Neutrophil (primary cell): Measurements from ENCODE around the gene SLC25A39.
"Not testable (repeated sequence)": the region's sequence is repeated elsewhere in the genome, so short reads cannot be mapped to it uniquely, and the experiment has no call there.

ENCODE experiments used
- H3K27ac ChIP-seq: fragments of 200-600 bp; sonication (generic); 2 replicates; pipeline ENCODE4 v1.5.1; 2016; ENCODE audit warnings: mild to moderate bottlenecking, moderate library complexity
- H3K27me3 ChIP-seq: fragments of 200-600 bp; sonication (generic); 2 replicates; pipeline ENCODE4 v1.6.0; 2016; ENCODE audit warnings: mild to moderate bottlenecking
- H3K36me3 ChIP-seq: fragments of 200-600 bp; sonication (generic); 2 replicates; pipeline ENCODE4 v1.5.1; 2017
- H3K4me1 ChIP-seq, 2 experiments: fragments of 200-600 bp in 1 of 2; sonication (generic) in 1 of 2; 1 replicate in 1 of 2; 2 replicates in 1 of 2; pipeline versions ENCODE4 v1.5.1 to v1.6.1; 2013 to 2016; ENCODE audit warnings: low read depth in 1 of 2, low read length in 1 of 2, mild to moderate bottlenecking in 1 of 2, moderate library complexity in 1 of 2; ENCODE audit not compliant: control insufficient read depth in 1 of 2, insufficient read depth in 1 of 2
- H3K4me3 ChIP-seq, 2 experiments: fragments of 200-600 bp in 1 of 2; sonication (generic) in 1 of 2; 1 replicate in 1 of 2; 2 replicates in 1 of 2; pipeline ENCODE4 v1.5.1; 2013 to 2016; ENCODE audit warnings: low read depth in 1 of 2, low read length in 1 of 2, mild to moderate bottlenecking in 1 of 2, moderate library complexity in 1 of 2
- H3K9me3 ChIP-seq: fragments of 200-600 bp; sonication (generic); 2 replicates; pipeline ENCODE4 v1.5.1; 2016
- TF ChIP-seq, protein P1 (sequence below): fragments of 200-600 bp; sonication (generic); IDR thresholded peaks from 2 replicates; pipeline ENCODE4 v1.5.1; 2016; ENCODE audit warnings: antibody characterized with exemption

The SLC25A39 gene

GRCh38 chr17:44348234-44348987 lies 23.8 kb upstream of the SLC25A39 start:
- TF ChIP-seq, protein P1, sequence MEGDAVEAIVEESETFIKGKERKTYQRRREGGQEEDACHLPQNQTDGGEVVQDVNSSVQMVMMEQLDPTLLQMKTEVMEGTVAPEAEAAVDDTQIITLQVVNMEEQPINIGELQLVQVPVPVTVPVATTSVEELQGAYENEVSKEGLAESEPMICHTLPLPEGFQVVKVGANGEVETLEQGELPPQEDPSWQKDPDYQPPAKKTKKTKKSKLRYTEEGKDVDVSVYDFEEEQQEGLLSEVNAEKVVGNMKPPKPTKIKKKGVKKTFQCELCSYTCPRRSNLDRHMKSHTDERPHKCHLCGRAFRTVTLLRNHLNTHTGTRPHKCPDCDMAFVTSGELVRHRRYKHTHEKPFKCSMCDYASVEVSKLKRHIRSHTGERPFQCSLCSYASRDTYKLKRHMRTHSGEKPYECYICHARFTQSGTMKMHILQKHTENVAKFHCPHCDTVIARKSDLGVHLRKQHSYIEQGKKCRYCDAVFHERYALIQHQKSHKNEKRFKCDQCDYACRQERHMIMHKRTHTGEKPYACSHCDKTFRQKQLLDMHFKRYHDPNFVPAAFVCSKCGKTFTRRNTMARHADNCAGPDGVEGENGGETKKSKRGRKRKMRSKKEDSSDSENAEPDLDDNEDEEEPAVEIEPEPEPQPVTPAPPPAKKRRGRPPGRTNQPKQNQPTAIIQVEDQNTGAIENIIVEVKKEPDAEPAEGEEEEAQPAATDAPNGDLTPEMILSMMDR: no peak
- H3K27me3 ChIP-seq: peaks cover 2% of the 10 kb centered on the region
- H3K9me3 ChIP-seq: no peaks in the 10 kb centered on the region
- peaks cover 79 to 82% of the 10 kb centered on the region in 2 experiments for H3K4me1 ChIP-seq
- peak overlapping the region; percentile 93 for H3K27ac ChIP-seq
- peaks cover 49% of the 10 kb centered on the region for H3K36me3 ChIP-seq
- H3K4me3 ChIP-seq: peak overlapping the region; percentile 28 to 93

DNA sequence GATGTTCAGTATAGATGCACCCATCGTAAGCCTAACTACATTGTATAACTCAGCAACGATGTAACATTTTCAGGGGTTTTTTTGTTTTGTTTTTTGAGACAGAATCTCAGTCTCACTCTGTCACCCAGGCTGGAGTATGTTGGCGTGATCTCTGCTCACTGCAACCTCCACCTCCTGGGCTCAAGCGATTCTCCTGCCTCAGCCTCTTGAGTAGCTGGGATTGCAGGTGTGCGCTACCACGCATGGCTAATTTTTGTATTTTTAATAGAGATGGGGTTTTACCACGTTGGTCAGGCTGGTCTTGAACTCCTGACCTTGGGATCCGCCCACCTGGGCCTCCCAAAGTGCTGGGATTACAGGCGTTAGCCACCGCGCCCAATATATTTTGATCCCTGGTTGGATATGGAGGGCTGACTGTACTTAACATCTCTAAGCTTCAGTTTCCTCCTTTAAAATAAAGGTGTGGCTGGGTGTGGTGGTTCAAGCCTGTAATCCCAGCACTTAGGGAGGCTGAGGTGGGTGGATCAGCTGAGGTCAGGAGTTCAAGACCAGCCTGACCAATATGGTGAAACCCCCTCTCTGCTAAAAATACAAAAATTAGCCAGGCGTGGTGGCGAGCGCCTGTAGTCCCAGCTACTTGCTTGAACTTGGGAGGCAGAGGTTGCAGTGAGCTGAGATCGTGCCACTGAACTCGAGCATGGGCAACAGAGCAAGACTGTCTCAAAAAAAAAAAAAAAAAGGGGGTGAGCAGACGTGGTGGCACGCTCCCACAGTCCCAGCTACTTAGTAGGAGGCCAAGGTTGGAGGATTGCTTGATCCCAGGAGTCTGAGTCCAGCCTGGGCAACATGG lies 22.8 kb upstream of the SLC25A39 start:
- Histone ChIP-seq H3K4me1 (peaks cover 76 to 77% of the 10 kb centered on the region in 2 experiments), H3K4me3 (peak overlapping the region in 1 of 2 experiments; percentile 93), H3K27ac (peak overlapping the region; percentile 93), H3K36me3 (peaks cover 39% of the 10 kb centered on the region)
- not testable (repeated sequence) for H3K9me3 ChIP-seq, H3K27me3 ChIP-seq

DNA sequence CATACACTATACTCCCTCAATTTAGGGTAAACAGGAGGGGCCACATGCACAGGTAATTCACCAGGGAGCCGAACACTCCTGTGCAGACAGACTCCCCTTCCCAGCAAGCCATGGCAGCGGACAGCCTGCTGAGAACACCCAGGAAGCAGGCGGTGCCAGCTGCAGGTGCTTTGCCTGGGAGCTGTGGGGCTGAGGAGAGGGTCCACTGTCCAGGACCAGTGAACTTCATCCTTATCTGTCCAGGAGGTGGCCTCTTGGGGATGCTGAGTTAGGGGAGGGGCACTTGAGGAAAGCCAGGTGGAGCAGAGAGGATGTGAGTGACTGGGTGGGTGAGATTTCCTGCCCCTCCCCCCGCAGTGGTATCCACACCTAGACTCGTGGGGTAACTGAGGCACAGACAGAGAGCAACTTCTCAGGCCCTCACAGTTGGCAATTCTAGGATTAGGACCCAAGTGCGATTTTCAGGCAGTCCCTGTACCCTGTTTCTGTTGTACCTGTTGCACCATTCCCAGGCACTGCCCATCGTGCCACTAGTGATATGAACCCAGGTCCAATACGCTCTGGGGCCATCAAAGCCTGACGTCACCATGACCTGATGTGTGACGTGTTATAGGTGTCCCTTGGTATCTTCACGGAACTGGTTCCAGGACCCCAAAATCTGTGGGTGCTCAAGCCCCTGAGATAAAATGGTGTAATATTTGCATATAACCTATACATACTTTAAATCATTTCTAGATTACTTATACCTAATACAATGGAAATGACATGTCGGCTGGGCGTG lies 21.6 kb upstream of the SLC25A39 start:
- TF ChIP-seq, protein P1: peak; percentile 10
- Histone ChIP-seq H3K27ac (peak overlapping the region; percentile 93), H3K4me1 (peaks cover 84 to 87% of the 10 kb centered on the region in 2 experiments), H3K36me3 (peaks cover 27% of the 10 kb centered on the region), H3K4me3 (peak overlapping the region; percentile 74 to 93), H3K9me3 (no peaks in the 10 kb centered on the region), H3K27me3 (no peaks in the 10 kb centered on the region)

- H3K27ac ChIP-seq: peak overlapping the region; percentile 93
- peaks cover 89 to 90% of the 10 kb centered on the region in 2 experiments for H3K4me1 ChIP-seq
- peak overlapping the region; percentile 74 to 93 for H3K4me3 ChIP-seq
- H3K36me3 ChIP-seq: peaks cover 20% of the 10 kb centered on the region
- H3K9me3 ChIP-seq: no peaks in the 10 kb centered on the region
- TF ChIP-seq, protein P1: peak; percentile 59
- no peaks in the 10 kb centered on the region for H3K27me3 ChIP-seq
Observed at GRCh38 chr17:44345454-44346026, 20.9 kb upstream of the SLC25A39 start.

GRCh38 chr17:44344939-44345453 lies 20.4 kb upstream of the SLC25A39 start, which contains the start of gene GRN:
Gene GRN (plus strand): TSS chr17:44345302. CDS start chr17:44349165, 3,863 bp downstream.
- Histone ChIP-seq H3K4me1 (peaks cover 89 to 90% of the 10 kb centered on the region in 2 experiments), H3K36me3 (peaks cover 15% of the 10 kb centered on the region), H3K9me3 (no peaks in the 10 kb centered on the region), H3K27me3 (no peaks in the 10 kb centered on the region), H3K4me3 (peak within 1 kb of the TSS; percentile 74 to 93), H3K27ac (peak within 1 kb of the TSS; percentile 93)
- TF ChIP-seq, protein P1: no peak
